Sigmoid colon (tissue), 4 donors: ENCODE data around the gene LEFTY2.

ENCODE experiments used
- CTCF ChIP-seq, 4 experiments: fragments of 450-650 bp in 3 of 4; fragments of 200-600 bp in 1 of 4; IDR thresholded peaks; one replicate each; pipeline ENCODE4 v1.5.1; 2016 to 2019; ENCODE audit warnings: antibody characterized with exemption in 4 of 4, mild to moderate bottlenecking in 3 of 4, moderate library complexity in 2 of 4
- EP300 ChIP-seq, 4 donors: sonication (generic); formaldehyde crosslinking; IDR thresholded peaks; one replicate each; pipeline ENCODE4 v1.6.1; 2017; ENCODE audit warnings: antibody characterized with exemption in 4 of 4

GRCh38 chr1:225897595-225898514 is 43.2 kb downstream of the LEFTY2 start:
- TF ChIP-seq CTCF (IDR thresholded peaks at IDR 0.05) (no peak), EP300 (IDR thresholded peaks at IDR 0.05) (no peak)
